Measurements from ENCODE around the gene MTHFS.
"Not testable (repeated sequence)": the region's sequence is repeated elsewhere in the genome, so short reads cannot be mapped to it uniquely, and the experiment has no call there.

Gene MTHFS

DNA sequence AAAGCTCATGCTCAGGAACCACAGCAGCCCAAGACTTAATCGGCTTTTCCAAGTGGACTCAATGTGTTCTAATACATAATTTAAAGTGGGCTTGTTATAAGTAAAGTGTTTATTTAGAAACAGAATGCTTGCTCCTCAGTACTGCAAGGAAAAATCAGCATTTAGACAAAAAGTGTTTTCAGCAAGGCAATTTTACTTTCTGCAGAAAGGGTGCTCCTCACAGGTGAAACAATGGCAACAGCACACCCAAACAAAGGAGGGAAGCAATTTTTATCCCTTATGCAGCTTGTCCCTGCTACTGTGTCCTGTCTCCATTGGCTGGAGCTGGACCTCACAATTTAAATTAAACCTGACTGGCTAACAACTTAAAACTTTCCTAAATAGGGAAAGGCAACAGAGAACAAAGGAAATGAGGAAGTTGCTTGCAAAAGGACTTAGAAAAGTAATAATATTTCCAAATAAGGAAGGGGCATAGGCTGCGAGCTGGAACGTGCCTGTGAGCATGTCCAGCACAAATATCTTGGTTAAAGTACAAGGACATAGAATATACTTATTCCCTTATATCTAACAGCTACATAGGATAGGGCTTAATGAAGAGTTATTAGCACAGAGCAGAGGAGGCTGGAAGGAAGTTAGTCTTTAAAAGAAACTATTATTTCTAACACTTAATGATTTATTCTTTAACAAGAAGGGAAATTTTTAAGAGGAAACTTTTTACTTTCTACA is 19.1 kb upstream of the MTHFS start:
- ATAC-seq, result not testable (repeated sequence)

DNA sequence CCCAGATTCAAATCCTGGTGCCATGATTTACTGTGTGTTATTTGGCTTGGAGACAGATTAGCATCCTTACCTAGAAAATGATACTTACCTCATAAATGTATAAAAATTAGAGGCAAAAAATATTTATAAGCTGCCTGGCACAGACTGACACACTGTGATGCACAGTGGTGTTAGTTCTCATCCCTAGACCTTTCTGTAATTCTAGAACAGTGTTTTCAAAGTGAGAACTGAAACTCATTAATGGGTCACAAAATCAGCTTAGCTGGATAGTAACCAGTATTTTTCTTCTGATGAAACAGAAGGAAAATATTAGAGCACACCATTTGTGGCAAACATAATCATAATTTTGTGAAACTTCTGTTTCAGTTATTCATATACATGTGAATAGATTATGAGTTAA is 17.9 kb upstream of the MTHFS start:
- peak in 1 of 2 donors; percentile 67 for ATAC-seq

DNA sequence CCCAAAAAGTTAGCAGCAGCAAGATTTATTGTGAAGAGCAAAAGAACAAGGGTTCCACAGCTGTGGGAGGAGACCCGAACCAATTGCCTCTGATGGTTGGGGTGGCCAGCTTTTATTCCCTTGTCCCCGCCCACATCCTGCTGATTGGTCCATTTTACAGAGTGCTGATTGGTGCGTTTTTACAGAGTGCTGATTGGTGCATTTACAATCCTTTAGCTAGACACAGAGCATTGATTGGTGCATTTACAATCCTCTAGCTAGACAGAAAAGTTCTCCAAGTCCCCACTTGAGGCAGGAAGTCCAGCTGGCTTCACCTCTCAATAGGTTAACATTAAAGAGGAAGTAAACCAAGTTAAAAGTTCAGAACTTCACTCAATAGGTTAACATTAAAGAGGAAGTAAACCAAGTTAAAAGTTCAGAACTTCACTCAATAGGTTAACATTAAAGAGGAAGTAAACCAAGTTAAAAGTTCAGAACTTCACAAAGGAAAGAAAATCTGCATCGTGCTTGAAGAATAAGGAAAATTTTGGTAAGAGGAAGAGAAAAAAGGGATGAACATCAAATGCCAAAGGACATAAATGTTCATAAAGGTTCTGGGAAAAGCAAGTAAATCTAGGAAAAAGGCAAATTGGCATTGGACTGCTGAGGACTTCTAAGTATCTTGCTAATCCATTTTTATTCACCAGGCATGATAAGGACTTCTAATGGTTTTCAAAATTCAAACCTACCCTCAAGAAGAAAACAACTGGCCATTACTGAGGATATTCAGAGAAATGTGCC is 12.9 kb upstream of the MTHFS start:
- not testable (repeated sequence) for ATAC-seq

DNA sequence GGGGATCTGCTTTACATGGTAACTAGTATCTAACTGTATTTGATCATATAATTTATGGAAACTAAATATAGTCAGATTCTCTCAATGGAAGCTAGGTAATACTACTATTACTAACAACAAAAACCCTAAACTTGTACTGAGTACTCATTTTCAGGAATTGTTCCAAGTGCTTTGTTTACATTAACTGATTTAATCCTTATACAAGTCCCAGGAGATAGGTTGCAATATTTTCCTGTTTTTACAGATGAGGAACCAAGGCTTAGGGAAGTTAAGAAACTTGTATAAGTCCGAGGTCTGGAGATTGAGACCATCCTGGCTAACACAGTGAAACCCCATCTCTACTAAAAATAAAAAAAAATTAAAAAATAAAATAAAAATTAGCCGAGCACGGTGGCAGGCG is 7.5 kb upstream of the MTHFS start:
- no peak for ATAC-seq

DNA sequence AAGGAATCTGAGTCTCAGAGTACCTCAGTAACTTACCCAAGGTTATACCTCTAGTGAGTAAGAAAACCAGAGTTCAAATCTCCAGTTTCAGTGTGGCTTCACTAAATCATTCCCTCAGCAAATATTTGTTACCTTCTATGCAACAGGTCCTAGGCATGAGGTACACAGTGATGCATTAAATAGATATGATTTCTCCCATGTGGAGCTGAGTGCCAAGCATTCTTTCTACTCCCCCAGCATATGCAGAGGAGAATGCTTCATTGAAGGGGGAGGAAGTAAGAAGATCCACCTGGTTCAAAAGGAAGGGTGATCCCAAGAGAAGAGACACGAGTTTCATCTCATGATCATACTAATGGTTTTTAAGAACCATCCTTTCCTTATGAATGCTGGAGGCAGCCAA is 6.8 kb upstream of the MTHFS start:
- ATAC-seq, result no peak

DNA sequence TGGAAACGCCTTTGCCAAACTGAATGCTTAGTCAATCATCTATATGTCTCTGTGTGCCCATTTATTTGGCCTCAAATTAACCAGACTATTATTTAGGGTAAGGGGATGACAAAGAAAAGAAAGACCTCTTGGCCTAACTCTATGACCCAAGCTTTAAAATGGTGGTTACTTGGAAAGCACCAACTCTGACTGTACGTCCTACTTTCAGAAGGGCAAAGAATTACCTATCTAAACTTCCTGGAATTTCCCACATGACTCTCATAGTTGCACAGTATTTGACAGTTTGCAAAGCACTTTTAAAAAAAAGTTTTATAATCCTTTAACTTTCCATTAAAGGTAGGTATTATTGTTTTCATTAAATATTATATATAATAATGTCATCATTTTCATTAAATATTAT is 6.3 kb upstream of the MTHFS start:
- ATAC-seq, result no peak

DNA sequence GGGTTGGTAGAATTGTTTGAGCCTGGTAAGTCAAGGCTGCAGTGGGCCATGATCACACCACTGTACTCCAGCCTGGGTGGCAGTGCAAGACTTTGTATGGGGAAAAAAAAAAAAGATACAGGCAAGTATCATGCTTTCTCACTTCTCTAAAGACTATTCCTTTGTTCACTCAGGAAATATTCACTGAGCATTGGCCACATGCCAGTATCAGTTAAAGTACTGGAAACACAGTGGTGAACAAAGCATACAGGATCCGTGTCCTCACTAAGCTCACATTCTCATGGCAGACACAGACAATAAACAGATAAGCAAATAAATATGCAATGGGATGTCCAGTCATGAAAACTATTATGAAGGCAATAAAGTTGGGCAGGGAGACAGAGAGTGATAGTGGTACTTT is 5.1 kb upstream of the MTHFS start:
- ATAC-seq, result no peak

DNA sequence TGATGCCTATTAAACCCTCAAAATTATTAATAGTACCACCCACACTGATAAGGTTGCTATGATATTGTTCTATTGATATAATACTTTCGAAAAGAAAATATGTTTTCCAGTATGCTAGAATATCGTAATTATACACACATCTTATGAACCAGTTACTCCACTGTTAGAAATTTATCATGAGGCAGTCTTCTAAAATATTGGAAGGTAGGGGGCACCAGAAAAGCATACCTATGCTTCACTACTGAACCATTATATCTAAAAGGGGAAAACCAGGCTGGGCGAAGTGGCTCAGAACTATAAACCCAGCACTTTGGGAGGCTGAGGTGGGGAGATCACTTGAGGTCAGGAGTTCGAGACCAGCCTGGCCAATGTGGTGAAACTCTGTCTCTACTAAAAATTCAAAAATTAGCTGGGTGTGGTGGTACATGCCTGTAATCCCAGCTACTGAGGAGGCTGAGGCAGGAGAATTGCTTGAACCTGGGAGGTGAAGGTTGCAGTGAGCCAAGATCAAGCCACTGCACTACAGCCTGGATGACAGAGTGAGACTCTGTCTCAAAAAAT is 4.1 kb upstream of the MTHFS start:
- ATAC-seq, result not testable (repeated sequence)

DNA sequence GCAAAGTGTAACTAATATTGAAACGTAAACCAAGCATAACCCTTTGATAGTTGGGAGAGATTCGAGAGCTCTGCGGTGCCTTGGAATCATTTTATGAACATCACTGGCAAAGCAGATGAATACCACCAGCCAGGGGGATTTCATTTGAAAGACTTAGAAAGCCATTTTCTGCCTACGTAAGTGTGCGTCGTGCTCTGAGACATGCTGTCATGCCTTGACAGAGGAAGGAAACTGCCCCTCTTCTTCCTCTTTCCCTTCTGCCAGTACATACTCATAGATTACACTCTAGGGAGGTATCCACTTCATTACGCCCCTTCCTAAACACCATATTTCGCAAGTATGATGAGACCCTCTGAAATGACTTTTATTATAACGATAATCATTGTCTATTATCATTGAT is 3.3 kb upstream of the MTHFS start:
- no peak for ATAC-seq

DNA sequence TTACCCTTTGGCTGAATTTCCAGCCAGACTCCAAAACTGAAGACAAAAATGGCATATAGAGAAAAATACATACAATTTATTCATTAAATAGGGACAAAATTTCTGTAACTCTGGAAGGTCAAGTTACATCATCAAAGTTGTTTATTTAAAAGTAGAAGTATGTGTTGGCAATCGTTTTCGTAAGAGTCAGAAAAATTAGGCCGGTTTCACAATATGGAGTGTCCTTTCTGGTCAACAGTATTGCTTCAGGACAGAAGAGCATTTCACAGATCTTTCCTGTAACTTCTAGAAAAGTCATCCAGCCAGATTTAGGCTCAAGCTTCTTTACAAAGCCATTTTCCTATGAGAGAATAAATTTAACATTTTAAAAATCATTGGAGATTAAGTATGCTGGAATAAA is 2.0 kb upstream of the MTHFS start:
- not testable (repeated sequence) for ATAC-seq

DNA sequence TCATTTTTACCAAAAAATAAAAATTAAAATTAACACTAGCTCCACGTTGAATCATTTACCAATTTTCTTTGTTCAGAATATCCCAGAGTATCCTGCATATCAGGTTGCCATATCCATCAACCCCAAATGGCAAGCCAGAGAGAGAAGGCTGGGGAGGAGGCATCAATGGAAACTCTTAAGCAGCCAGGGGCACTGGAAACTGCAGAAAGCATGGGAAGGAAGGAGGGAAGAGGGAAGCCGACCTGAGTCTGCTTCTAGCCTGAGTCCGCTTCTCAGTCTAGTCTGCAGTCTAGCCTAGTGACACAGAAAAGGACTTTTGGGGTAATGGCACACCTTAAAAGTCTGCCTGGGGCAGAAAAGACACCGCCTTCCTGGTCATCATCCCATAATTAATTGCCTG is 1.6 kb upstream of the MTHFS start:
- ATAC-seq, result no peak

DNA sequence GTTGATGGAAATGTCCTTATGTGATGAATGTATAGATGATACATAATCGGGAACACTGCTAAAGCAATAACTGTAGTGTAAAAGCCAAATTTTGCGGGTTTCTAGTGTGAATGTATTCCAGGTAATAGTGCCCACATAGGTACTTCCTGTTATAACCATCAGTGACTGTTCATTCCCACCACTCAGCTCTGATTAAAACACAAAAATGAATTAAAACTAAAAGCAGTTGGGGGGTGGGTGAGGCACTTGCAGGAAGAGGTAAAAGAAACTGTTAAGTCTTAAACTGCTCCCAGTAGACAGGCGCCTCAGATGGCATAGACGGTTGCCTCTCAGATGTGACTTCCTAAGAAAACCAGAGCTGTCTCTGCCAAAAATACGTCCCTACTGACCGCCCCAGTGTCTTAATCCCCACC is 893 bp upstream of the MTHFS start:
- peak; percentile 39 to 42 for ATAC-seq

DNA sequence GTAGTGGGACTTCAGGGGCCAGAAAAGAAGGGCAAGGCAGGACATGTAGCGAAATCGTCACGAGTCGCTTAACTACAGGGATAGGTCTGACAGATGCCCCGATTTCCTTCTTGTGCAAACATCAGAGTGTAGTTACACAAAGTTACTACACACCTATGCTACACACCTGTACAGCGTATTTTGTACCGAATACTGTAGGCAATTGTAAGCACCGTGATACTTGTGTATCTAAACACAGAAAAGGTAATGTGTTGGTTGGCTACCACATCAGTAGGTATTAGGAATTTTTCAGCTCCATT is 515 bp upstream of the MTHFS start:
- ATAC-seq, result no peak

DNA sequence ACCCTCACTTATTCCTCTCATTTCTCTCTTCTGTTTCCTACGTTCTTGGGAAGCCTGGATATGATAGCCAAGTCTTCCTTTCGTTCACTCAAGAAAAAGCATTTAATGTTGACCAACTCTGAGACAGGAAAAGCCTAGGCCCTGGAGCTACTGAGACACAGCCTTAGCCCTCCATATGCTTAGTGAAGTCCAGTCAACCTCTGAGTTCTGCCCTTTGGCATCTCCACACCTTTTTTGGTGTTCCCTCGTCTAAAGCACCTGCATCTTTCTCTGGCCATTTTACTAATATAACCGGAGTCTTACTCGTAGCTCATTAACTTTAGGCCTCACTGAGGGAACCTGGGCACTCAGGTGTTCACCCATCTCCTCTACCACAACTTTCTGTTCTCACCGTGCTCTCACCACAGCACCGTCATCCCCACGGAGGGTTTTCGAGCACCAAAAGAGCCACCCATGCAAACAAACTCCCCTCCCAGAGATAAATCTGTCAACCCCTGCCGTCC is 632 bp downstream of the MTHFS start:
- peak; percentile 29 to 31 for ATAC-seq

DNA sequence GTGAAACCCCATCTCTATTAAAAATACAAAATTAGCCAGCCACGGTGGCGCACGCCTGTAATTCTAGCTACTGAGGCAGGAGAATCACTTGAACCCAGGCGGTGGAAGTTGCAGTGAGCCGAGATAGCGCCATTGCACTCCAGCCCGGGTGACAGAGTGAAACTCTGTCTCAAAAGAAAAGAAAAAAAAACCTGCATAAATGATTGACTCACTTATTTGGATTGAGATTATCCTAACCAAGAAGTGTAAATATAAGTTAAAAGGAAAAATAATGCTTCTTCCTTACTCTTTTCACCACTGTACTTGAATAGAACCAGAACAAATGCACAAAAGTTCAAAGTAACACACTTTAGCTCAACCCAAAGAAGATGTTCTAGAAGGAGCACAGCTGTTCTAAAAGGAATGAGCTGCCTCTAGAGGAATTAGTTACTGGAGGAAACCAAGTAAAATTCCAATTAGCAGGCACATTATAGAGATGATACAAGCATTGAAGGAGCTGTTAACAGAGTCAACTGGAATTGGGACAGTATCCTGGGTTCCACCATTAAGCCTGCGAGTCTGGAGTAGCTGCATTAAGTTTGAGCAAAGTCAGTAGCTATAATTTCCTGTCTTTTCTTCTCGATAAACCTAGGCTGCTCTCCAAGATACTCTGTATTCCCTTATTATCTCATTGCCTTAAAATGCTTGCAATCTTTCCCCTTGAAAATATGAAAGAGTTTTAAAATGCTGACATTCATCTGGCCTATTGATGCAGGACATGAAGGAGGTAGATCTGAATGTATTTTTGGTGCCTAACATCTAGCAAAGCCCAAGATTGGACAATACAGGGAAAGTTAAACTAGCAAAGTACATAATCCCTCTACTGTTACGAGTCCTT is 9.5 kb downstream of the MTHFS start:
- ATAC-seq, result no peak

DNA sequence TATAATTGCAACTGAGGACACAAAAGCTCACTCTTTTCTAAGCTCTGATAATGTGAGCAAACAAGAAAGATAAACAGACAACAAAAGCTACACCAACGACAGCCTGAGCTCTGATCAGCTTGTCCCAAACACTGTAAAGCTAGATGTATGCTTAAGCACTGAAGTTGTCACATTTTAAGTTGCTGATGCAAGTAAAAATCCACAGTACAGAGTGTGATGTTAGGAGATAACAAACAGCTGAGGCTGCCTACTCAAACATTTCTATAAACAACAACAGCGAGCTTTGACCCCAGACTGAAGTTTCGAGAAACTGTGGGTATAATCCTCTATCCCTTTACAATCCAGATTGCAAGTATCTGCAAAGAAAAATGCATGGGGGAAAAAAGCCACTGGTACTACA is 10.7 kb downstream of the MTHFS start:
- no peak for ATAC-seq

DNA sequence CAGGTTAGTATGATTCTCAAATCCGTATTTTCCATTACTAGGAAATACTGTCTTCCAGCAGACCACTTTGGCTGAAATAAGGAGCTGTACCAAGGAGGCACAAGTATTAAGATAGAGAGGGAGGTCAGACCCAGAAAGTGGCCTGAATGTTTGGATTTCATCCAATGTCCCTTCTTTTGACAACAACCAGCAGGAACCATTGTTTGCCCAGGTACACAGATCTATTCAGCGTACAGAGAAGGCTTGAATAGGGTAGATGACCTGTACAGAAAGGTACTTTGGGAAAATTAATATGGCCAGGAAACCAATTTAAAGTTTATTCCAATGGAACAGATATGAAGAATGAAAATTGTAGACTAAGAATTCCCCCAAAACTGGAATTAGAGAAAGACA is 12.6 kb downstream of the MTHFS start:
- no peak for ATAC-seq

DNA sequence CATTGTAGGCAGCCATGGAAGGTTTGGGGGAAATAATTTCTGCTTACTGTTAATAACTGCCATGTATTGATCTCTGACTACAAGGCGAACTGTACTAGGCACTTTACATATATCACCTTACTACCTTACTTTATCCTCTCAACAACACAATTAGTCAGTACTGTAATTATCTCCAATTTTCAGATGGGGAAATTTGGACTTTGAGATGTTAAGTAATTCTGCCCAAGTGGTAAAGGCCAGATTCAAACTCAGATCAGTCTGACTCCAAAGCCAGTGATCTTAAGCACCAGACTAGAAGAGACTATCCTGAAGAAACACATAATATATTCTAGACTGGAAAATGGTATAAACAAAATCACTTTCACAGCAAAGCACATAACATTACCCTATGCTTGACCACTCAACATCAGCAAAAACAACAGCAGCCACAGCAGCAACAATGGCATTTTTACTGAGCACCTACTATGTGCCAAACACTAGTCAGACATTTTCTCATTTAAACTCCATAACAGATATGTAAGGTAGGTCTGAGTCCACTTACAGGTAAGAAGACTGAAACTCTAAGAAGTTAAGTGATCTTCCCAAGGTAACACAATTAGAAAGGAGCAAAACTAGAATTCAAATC is 13.1 kb downstream of the MTHFS start:
- ATAC-seq, result no peak

DNA sequence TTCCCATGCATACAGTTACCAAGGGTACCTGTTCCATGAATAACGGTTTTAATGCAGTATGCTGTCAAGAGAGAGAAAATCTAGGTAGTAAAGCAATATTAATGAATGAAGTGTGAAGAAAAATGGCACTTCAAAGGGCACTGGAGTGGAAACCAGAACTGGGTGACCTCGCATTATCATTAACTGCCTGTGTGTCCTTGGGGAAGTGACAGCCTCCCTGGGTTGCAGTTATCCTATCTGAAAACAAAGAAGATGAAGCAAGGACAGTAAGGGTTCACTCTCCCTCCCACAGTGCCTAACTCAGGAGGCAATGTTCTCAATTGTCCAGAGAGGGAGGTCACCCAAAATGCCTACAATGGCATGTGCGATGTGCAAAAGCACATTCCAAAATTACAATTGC is 15.1 kb downstream of the MTHFS start:
- ATAC-seq, result no peak

DNA sequence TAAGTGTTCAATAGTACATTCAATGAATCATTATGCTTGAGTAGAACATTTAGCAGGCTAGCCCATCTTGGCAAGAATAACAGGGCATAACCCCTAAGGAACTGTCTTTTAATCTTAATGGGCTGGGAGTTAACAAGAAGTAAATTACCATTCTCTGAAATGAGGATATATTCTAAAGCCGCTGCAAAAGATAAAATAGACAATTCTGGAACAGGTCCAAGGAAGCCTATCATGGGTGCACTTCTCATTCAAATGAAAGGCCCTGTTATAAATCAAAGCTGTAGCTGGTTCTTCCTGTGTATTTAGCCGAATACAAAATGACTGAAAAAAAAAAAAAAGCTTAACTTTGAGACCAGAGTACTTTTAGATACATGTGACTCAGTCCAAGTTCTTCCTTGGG is 15.6 kb downstream of the MTHFS start:
- ATAC-seq, result no peak

DNA sequence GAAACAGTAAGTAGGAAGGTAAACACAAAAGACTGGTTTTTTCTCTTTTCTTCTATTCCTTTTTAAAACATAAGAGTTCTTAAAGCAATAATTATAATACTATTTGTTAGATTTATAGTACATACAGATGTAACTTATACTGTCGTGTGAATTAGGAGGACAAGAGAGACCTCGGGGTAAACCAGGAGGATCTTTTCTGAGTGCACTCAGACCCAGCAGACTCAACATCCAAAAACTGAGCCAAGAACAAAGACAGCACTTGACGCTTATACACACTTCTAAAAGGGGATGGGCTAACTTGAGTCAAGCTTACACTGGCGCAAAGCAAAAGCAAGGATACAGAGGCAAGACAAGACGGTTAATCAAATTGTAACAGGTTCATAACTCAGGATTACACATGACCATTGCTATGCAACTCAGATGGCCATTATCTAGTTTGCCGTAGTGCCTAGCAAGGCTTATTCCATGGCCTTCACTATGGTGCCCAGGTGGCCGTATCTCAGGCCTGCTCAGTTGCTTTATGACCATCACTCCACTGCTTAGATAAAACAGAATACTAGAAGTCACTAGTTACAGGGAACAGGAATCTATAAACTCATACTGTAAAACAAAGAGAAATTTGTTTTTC is 18.6 kb downstream of the MTHFS start:
- no peak for ATAC-seq

DNA sequence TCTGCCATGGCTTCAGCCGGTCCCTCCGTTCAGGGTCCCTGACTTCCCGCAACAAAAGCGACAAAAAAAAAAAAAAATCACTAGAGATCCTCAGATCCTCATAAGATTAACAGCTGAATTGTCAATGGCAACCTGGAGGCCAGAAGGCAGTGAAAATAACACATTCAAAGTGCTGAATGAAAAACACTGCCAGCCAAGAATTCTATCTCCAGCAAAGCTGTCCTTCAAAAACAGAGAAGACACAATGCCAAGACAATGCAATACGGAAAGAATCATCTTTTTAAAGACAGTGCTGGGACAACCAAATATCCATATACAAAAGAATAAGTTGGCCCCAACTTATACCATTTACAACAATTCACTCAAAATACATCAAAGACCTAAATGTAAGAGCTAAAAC is 21.6 kb downstream of the MTHFS start:
- ATAC-seq, result no peak
